Caco-2 (cell line): ENCODE results near the gene PSMD1. TPM values are rescaled to one million over a fixed set of nuclear protein-coding genes. Genes with fewer than 3 reads are reported as not detected.

Experiments
- BruUV-seq: library from RNA; stranded (reverse); fragments of 400-500 nt; replicated peaks from 2 replicates; lab custom pipeline; 2021; lab: Mats Ljungman, UMichigan
- CTCF ChIA-PET: fragments of 300-600 bp; sonication (Branson Sonifier 250); formaldehyde crosslinking; loops from one replicate; lab custom pipeline; 2022; ENCODE audit warnings: antibody characterized with exemption; lab: Charles Lee
- POLR2A ChIA-PET: fragments of 300-600 bp; sonication (Branson Sonifier 250); formaldehyde crosslinking; loops from one replicate; lab custom pipeline; 2022; ENCODE audit warnings: antibody characterized with exemption; lab: Charles Lee
- DNase-seq, 2 experiments: peaks; one replicate each; pipeline versions ENCODE4 v3.0.0 to v3.0.0-alpha.2; 2020 to 2022
- H3K27me3 ChIP-seq: replicated peaks from 2 replicates; pipeline ENCODE4 v1.6.0; 2011; ENCODE audit warnings: low read length; ENCODE audit not compliant: control insufficient read depth, insufficient read depth
- H3K36me3 ChIP-seq: 2 replicates; pipeline ENCODE4 v1.5.1; 2011; ENCODE audit warnings: low read length; ENCODE audit not compliant: control insufficient read depth, insufficient read depth
- H3K4me1 ChIP-seq: fragments of 250-450 bp; sonication (Bioruptor Pico); 2 replicates; pipeline ENCODE4 v1.5.1; 2020; ENCODE audit warnings: mild to moderate bottlenecking
- H3K4me3 ChIP-seq: 2 replicates; pipeline ENCODE4 v1.5.1; 2011; ENCODE audit warnings: low read depth, mild to moderate bottlenecking, control low read depth, low read length
- H3K9me3 ChIP-seq: fragments of 250-450 bp; sonication (Bioruptor Pico); 2 replicates; pipeline ENCODE4 v1.5.1; 2020; ENCODE audit warnings: mild to moderate bottlenecking, moderate library complexity
- H3K27ac Mint-ChIP-seq: one replicate; pipeline ENCODE4 v1.8.0; 2022; ENCODE audit warnings: mixed read lengths; ENCODE audit not compliant: unreplicated experiment
- H3K27me3 Mint-ChIP-seq: one replicate; pipeline ENCODE4 v1.8.0; 2022; ENCODE audit warnings: mixed read lengths; ENCODE audit not compliant: insufficient read depth, unreplicated experiment
- H3K36me3 Mint-ChIP-seq: one replicate; pipeline ENCODE4 v1.8.0; 2022; ENCODE audit warnings: mild to moderate bottlenecking, mixed read lengths; ENCODE audit not compliant: insufficient read depth, unreplicated experiment
- H3K4me1 Mint-ChIP-seq: one replicate; pipeline ENCODE4 v1.8.0; 2022; ENCODE audit warnings: low read depth, mixed read lengths; ENCODE audit not compliant: unreplicated experiment
- H3K4me3 Mint-ChIP-seq: one replicate; pipeline ENCODE4 v1.8.0; 2022; ENCODE audit warnings: mild to moderate bottlenecking, moderate library complexity, mixed read lengths; ENCODE audit not compliant: unreplicated experiment
- H3K9me3 Mint-ChIP-seq: one replicate; pipeline ENCODE4 v1.8.0; 2022; ENCODE audit warnings: mixed read lengths; ENCODE audit not compliant: unreplicated experiment
- CTCF ChIP-seq, 2 experiments: fragments of 200-600 bp in 1 of 2; IDR thresholded peaks; 1 replicate in 1 of 2; 2 replicates in 1 of 2; pipeline versions ENCODE4 v1.5.1 to v1.8.0; 2011 to 2022; ENCODE audit warnings: antibody characterized with exemption in 1 of 2, control low read depth in 1 of 2, inconsistent platforms in 1 of 2, low read depth in 1 of 2, low read length in 1 of 2, mild to moderate bottlenecking in 1 of 2, moderate library complexity in 1 of 2; ENCODE audit not compliant: insufficient read depth in 1 of 2, severe bottlenecking in 1 of 2, unreplicated experiment in 1 of 2
- intact Hi-C: fragments of 100-400 bp; cut with micrococcal nuclease; formaldehyde crosslinking; loops from one replicate; pipeline ENCODE4 v1.10.0; 2022; ENCODE audit not compliant: unreplicated experiment
- total RNA-seq: library from RNA; stranded (reverse); gene quantifications from 2 replicates; pipeline ENCODE4 v1.2.3, GENCODE V29; 2022

PSMD1 gene
- total RNA-seq, 1 experiment from 2014 or later, result 126 TPM

DNA sequence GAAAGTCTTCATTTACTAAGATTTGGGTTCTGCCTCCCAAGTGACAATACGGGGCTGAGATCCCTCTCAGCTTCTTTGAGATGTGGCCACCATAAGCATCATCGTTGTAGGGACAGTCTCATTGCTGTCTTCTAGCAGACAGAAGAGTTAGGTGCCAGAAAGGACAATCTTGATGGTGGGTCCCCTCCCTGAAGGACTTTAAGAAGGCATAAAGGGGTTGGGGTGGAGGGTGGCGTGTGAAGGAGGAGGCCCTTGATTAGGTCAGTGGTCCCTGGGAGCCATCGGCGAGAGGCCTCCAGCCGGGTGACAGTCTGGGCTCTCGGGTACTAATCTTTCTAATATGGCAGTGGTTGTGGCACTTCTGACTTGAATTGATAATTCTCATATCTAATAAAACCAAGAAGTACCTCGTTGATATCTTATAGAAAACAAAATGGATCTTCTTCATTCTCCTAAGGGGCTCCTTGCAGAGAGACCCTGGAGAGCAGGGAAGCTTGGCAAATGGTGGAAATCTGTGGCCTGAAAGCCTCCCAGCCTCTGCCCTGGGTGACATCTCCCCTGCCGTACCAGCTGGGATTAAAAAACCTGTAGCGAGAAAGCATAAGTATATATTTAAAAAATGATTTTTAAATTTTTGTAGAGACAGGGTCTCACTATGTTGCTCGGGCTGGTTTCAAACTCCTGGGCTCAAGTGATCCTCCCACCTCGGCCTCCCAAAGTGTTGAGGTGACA is 7.2 kb upstream of the PSMD1 start:
- H3K27me3 ChIP-seq, result no peaks in the 10 kb centered on the region
- no peak for TF ChIP-seq CTCF (IDR thresholded peaks at IDR 0.05; ENCODE audit: insufficient read depth in 1 of 2, low read depth in 1 of 2, low read length in 1 of 2, severe bottlenecking in 1 of 2, unreplicated experiment in 1 of 2)
- H3K4me1 ChIP-seq, result peaks cover 45% of the 10 kb centered on the region
- H3K27me3 Mint-ChIP-seq, result no peaks in the 10 kb centered on the region
- 0 out of 2 replicates have a peak, but pooled peaks cover 3% of the 10 kb centered on the region for H3K36me3 ChIP-seq
- peak overlapping the region; percentile 38 for H3K4me3 Mint-ChIP-seq
- no peaks in the 10 kb centered on the region for H3K9me3 ChIP-seq
- no TSS peak for BruUV-seq
- 0 out of 2 replicates have a peak overlapping the region, but pooled peaks have one; percentile 7 for H3K4me3 ChIP-seq
- peak overlapping the region; percentile 50 for H3K27ac Mint-ChIP-seq
- H3K36me3 Mint-ChIP-seq, result peaks cover 58% of the 10 kb centered on the region
- DNase-seq, result no peak
- ChIA-PET CTCF (interaction anchor here (0.9 to 3.2 kb wide), 6 partner anchors 10 to 225 kb away, joined by 3 to 15 read pairs (median 4); no protein-coding TSS in a partner anchor), POLR2A (interaction anchor here (0.6 to 2.7 kb wide), 2 partner anchors 42 to 194 kb away, joined by 5 to 15 read pairs; no protein-coding TSS in a partner anchor)
- no peaks in the 10 kb centered on the region for H3K9me3 Mint-ChIP-seq
- intact Hi-C loops, result loop anchor here (1.0 kb wide), 4 partner anchors 15 to 225 kb away; no protein-coding TSS in a partner anchor
- no peaks in the 10 kb centered on the region for H3K4me1 Mint-ChIP-seq

- H3K27me3 Mint-ChIP-seq, result no peaks in the 10 kb centered on the region
- TF ChIP-seq CTCF (IDR thresholded peaks at IDR 0.05; ENCODE audit: insufficient read depth in 1 of 2, low read depth in 1 of 2, low read length in 1 of 2, severe bottlenecking in 1 of 2, unreplicated experiment in 1 of 2), result no peak
- 0 out of 2 replicates have a peak, but pooled peaks cover 3% of the 10 kb centered on the region for H3K36me3 ChIP-seq
- H3K27ac Mint-ChIP-seq, result peak overlapping the region; percentile 50
- peak overlapping the region; percentile 7; the same call in 1 of the 2 replicates for H3K4me3 ChIP-seq
- no peaks in the 10 kb centered on the region for H3K27me3 ChIP-seq
- peaks cover 45% of the 10 kb centered on the region for H3K4me1 ChIP-seq
- peak; percentile 86 to 91 for DNase-seq
- POLR2A ChIA-PET, result interaction anchor here (0.6 to 2.7 kb wide), 8 partner anchors 9 to 336 kb away, joined by 3 to 15 read pairs (median 3); partner anchors contain the start of gene C2orf72
- H3K9me3 Mint-ChIP-seq, result no peaks in the 10 kb centered on the region
- H3K9me3 ChIP-seq, result no peaks in the 10 kb centered on the region
- CTCF ChIA-PET, result interaction anchor here (0.7 to 3.2 kb wide), 7 partner anchors 9 to 226 kb away, joined by 3 to 15 read pairs (median 3); partner anchors contain the start of gene ITM2C
- intact Hi-C loops, result loop anchor here (1.0 kb wide), 4 partner anchors 16 to 226 kb away; no protein-coding TSS in a partner anchor
- peak overlapping the region; percentile 38 for H3K4me3 Mint-ChIP-seq
- H3K36me3 Mint-ChIP-seq, result peaks cover 58% of the 10 kb centered on the region
- BruUV-seq, result TSS peak; percentile 84
- H3K4me1 Mint-ChIP-seq, result no peaks in the 10 kb centered on the region
Measured at GRCh38 chr2:231050018-231050901, 6.4 kb upstream of the PSMD1 start.
